A549 treated with AZD9567 at 1 μM for 4 hours (cell line): ENCODE measurements around the gene CHI3L2. TPM values are rescaled to one million over a fixed set of nuclear protein-coding genes. Genes with fewer than 3 reads are reported as not detected.

Source experiments
- total RNA-seq: library from RNA; stranded (reverse); fragments of 200-300 nt; extraction: Qiagen RNA extraction; gene quantifications from 5 replicates; pipeline ENCODE4 v1.2.3, GENCODE V29; 2022; ENCODE audit not compliant: insufficient read depth

The CHI3L2 gene
- 0.13 to 0.33 TPM (median 0.22 TPM) in 4 of 5 replicates, not detected in the other for total RNA-seq

GRCh38 chr1:111227434-111227833 is at the start of gene CHI3L2:
CHI3L2 (plus strand) TSS chr1:111227713; CDS start chr1:111227730, 17 bp downstream.

DNA sequence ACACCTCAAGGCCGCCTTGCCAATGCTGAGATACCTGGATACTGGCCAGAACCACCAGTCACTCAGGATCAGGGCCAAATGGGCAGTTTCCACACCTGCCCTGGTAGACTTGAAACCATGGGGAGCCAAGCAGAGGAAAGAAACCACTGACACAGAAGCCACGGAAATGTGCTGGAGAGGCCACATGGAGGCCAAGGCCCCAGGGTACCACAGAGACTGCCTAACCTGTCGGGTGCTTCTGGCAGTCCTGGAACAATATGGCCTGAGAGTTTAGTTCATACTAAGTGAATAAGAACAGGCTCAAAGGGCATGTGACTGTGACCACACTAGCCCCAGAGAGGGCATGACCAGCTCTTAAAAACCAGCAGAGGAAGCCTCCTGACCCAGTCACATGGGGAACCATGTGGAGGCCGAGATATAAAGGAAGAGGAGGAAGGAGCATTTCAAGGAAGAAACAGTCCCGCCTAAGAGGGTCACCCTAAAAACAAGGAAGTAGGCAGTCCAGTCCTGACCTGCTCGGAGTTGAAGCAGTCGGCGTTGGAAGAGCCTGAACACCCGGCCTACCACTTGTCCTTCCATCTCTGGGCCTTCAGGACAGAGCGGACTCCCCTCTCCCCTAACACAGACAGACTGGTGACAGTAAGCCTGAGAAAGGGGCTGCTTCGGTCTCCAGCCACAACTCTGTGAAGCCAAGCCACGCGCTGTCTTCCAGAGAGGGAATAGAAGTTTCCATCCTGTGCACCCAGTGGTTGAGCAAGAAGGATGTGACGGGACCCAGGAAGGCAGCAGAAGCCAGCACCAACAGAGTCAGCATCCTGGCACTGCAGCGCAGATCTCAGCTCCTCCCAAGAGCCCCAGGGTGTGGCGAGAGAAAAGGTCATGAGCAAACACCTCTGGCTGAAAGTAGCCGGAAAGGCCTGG is 27.4 kb upstream of the CHI3L2 start, which contains the start of gene DENND2D:
DENND2D (minus strand) TSS at position 766 of the 921 bp plus-strand sequence; CDS start at position 579, 187 bp downstream.

DNA sequence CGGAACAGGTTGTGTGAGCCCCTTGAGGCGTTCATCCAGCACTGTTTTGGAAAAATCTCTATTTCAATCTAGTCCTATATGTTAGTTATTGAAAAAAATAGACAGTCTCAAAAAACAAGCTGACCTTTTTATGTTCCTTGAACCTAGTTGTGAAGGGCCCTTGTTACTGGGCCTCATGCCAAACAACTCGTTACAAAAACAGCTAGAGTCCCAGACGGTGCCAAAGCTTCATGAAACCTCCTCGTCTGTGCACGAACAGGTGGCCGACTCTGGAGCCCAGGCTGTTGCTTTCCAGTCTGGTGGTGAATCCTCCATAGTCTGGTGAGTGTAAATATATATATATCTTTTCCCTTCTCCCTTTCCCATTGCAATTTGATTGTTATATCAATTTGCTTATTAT is 63.1 kb downstream of the CHI3L2 start, which contains the start of gene CHIA:
CHIA (plus strand) TSS at position 222 of the 400 bp plus-strand sequence. CDS start 19,617 bp downstream, outside the sequence.

Other genes with a start within 250 kb of the CHI3L2 start
- 13.5 to 20.9 TPM (median 19.3 TPM) in 5 replicates for gene DRAM2, start 87.6 kb upstream of the CHI3L2 start, total RNA-seq
- 8.5 to 13.2 TPM (median 11.9 TPM) in 5 replicates for gene CEPT1, start 87.5 kb upstream of the CHI3L2 start, total RNA-seq
- 0.87 to 3.4 TPM (median 0.97 TPM) in 5 replicates for gene DENND2D, start 27.1 kb upstream of the CHI3L2 start, total RNA-seq
- gene CHIA, start 63.1 kb downstream of the CHI3L2 start, total RNA-seq, result not detected in 5 replicates
- 1.2 to 1.5 TPM (median 1.3 TPM) in 4 of 5 replicates, not detected in the other for gene OVGP1, start 200.0 kb downstream of the CHI3L2 start, total RNA-seq
- 44.4 to 49.6 TPM (median 47.3 TPM) in 5 replicates for gene WDR77, start 221.5 kb downstream of the CHI3L2 start, total RNA-seq
- gene ATP5PB, start 221.8 kb downstream of the CHI3L2 start, total RNA-seq, result 236 to 254 TPM (median 244 TPM) in 5 replicates
- 0.16 to 0.23 TPM (median 0.21 TPM) in 3 of 5 replicates, not detected in the others for gene C1orf162, start 246.3 kb downstream of the CHI3L2 start, total RNA-seq